KMS-11 (cell line): ENCODE data around the gene TTF1.

Experiments
- H2AFZ ChIP-seq: fragments of 200-600 bp; sonication (generic); 2 replicates; pipeline ENCODE4 v1.6.1; 2016; ENCODE audit warnings: antibody characterized with exemption, mixed run types, low read depth
- H3K27ac ChIP-seq: fragments of 200-600 bp; sonication (generic); 2 replicates; pipeline ENCODE4 v1.6.1; 2016; ENCODE audit warnings: mild to moderate bottlenecking, mixed run types
- H3K27me3 ChIP-seq: fragments of 200-600 bp; sonication (generic); 2 replicates; pipeline ENCODE4 v1.6.1; 2017; ENCODE audit warnings: mild to moderate bottlenecking, low read depth, mixed run types, moderate library complexity; ENCODE audit not compliant: insufficient read depth
- H3K36me3 ChIP-seq: fragments of 200-600 bp; sonication (generic); 2 replicates; pipeline ENCODE4 v1.6.1; 2017; ENCODE audit warnings: mild to moderate bottlenecking, mixed run types; ENCODE audit not compliant: insufficient read depth
- H3K4me1 ChIP-seq: fragments of 200-600 bp; sonication (generic); 2 replicates; pipeline ENCODE4 v1.6.1; 2016; ENCODE audit warnings: mild to moderate bottlenecking, low read depth, mixed run types; ENCODE audit not compliant: poor library complexity, severe bottlenecking
- H3K4me2 ChIP-seq: fragments of 200-600 bp; sonication (generic); 2 replicates; pipeline ENCODE4 v1.7.0; 2016; ENCODE audit warnings: mild to moderate bottlenecking, mixed run types
- H3K4me3 ChIP-seq: fragments of 200-600 bp; sonication (generic); IDR thresholded peaks from 2 replicates; pipeline ENCODE4 v1.6.1; 2017; ENCODE audit warnings: low read depth, low read length, mixed read lengths; ENCODE audit not compliant: insufficient read depth
- H3K79me2 ChIP-seq: fragments of 200-600 bp; sonication (generic); 2 replicates; pipeline ENCODE4 v1.6.1; 2016; ENCODE audit warnings: low read depth, mixed run types; ENCODE audit not compliant: insufficient read depth
- H3K9ac ChIP-seq: fragments of 200-600 bp; sonication (generic); 2 replicates; pipeline ENCODE4 v1.6.1; 2016; ENCODE audit warnings: mild to moderate bottlenecking, mixed run types
- H4K20me1 ChIP-seq: fragments of 200-600 bp; sonication (generic); 2 replicates; pipeline ENCODE4 v1.6.1; 2016; ENCODE audit warnings: mild to moderate bottlenecking, mixed run types; ENCODE audit not compliant: insufficient read depth
- TF ChIP-seq, protein P1 (sequence below): fragments of 200-600 bp; sonication (generic); conservative IDR thresholded peaks from 2 replicates; pipeline ENCODE4 v1.6.1; 2017; ENCODE audit warnings: low read depth, mild to moderate bottlenecking, antibody characterized with exemption, low read length, moderate library complexity, mixed read lengths

The TTF1 gene

DNA sequence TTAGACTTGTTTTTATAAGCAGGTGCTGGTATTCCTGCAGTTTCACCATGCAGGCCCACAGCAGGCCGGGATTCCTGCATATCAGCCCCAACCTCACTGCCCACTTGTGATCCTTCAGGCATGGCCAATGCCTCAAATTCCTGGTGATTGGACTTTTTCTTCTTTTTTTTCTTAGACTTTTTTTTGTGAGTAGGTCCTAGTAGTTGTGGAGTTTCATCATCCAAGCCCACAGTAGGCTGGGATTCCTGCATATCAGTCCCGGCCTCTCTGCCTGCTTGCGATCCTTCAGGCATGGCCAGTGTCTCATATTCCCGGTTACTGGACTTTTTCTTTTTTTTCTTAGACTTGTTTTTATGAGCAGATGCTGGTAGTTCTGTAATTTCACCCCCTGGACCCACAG is 4.8 kb downstream of the TTF1 start:
- Histone ChIP-seq H3K36me3 (no peaks in the 10 kb centered on the region; the same call in 1 of the 2 replicates), H3K79me2 (peaks cover 38% of the 10 kb centered on the region), H2AFZ (no peak overlapping the region), H4K20me1 (no peaks in the 10 kb centered on the region), H3K27me3 (no peaks in the 10 kb centered on the region), H3K4me3 (no peak overlapping the region), H3K4me1 (peaks cover 8% of the 10 kb centered on the region), H3K27ac (no peak overlapping the region), H3K4me2 (no peak overlapping the region), H3K9ac (no peak overlapping the region)
- TF ChIP-seq, protein P1, sequence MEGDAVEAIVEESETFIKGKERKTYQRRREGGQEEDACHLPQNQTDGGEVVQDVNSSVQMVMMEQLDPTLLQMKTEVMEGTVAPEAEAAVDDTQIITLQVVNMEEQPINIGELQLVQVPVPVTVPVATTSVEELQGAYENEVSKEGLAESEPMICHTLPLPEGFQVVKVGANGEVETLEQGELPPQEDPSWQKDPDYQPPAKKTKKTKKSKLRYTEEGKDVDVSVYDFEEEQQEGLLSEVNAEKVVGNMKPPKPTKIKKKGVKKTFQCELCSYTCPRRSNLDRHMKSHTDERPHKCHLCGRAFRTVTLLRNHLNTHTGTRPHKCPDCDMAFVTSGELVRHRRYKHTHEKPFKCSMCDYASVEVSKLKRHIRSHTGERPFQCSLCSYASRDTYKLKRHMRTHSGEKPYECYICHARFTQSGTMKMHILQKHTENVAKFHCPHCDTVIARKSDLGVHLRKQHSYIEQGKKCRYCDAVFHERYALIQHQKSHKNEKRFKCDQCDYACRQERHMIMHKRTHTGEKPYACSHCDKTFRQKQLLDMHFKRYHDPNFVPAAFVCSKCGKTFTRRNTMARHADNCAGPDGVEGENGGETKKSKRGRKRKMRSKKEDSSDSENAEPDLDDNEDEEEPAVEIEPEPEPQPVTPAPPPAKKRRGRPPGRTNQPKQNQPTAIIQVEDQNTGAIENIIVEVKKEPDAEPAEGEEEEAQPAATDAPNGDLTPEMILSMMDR = no peak

- Histone ChIP-seq H3K79me2 (no peaks in the 10 kb centered on the region), H4K20me1 (no peaks in the 10 kb centered on the region), H3K9ac (no peak overlapping the region), H3K27ac (no peak overlapping the region), H3K36me3 (no peaks in the 10 kb centered on the region; the same call in none of the 2 replicates), H3K4me2 (no peak overlapping the region), H3K27me3 (no peaks in the 10 kb centered on the region), H3K4me1 (no peaks in the 10 kb centered on the region), H2AFZ (no peak overlapping the region), H3K4me3 (no peak overlapping the region)
- TF ChIP-seq, protein P1 = no peak
These were observed 11.1 kb downstream of the TTF1 start for GRCh38 chr9:132395560-132395959.

- Histone ChIP-seq H3K27me3 (no peaks in the 10 kb centered on the region), H3K79me2 (no peaks in the 10 kb centered on the region), H2AFZ (no peak overlapping the region), H3K27ac (no peak overlapping the region), H4K20me1 (no peaks in the 10 kb centered on the region), H3K4me3 (no peak overlapping the region), H3K9ac (no peak overlapping the region), H3K36me3 (peaks cover 8% of the 10 kb centered on the region), H3K4me2 (no peak overlapping the region), H3K4me1 (no peaks in the 10 kb centered on the region)
- TF ChIP-seq, protein P1 = no peak
These were observed 15.2 kb downstream of the TTF1 start for GRCh38 chr9:132391449-132391848.

DNA sequence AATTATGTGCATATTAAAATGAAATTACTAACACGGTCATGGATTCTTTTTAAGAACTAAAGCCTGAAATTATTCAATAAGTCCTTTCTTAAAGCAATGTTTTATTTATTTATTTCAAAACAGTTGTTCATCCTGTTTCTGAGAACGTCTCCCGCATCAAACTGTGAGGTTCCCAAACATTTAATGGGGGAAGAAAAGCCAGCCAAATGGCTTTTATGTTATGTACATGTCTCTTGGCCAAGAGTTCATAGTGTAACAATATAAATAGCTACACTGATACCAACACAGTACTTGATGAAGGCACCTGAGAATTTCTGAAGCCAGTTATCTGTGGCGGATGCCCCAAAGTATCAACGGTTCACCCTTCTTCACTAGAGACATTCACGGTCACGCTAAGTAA is 15.7 kb downstream of the TTF1 start:
- Histone ChIP-seq H3K4me3 (no peak overlapping the region), H2AFZ (no peak overlapping the region), H3K9ac (no peak overlapping the region), H3K4me1 (no peaks in the 10 kb centered on the region), H3K27me3 (no peaks in the 10 kb centered on the region), H3K27ac (no peak overlapping the region), H3K4me2 (no peak overlapping the region), H3K36me3 (peaks cover 8% of the 10 kb centered on the region), H4K20me1 (no peaks in the 10 kb centered on the region), H3K79me2 (no peaks in the 10 kb centered on the region)
- TF ChIP-seq, protein P1 = no peak
